ENCODE data around the gene DIAPH2. TPM values are rescaled to one million over a fixed set of nuclear protein-coding genes. Genes with fewer than 3 reads are reported as not detected.
A peak's percentile ranks its signal among the peaks of the same experiment; 100 is the strongest.

The DIAPH2 gene
- total RNA-seq, 1 experiment from 2014 or later, result 15.9 TPM

DNA sequence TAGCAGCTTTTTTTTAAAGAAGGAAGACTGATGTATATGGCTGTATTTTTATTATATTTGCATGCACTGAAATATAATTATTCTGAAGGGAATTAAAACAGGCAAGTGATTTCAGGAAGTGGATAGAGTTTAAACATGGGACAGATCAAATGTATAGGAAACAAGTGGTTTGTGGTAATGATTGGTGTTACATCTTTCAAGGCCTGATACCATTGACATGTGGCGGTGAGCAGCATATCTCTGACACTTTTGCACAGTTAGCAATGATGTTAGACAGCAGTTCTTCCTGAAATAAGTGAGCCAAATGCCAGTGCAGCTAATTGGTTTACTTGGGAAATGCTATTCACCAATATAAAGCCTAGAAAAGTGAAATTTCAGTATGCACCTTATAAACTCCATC, 471.2 kb downstream of the DIAPH2 start:
- Mint-ChIP-seq H3K36me3 (no peaks in the 10 kb centered on the region), H3K27me3 (ENCODE audit: low read depth) (no peaks in the 10 kb centered on the region), H3K27ac (no peak overlapping the region), H3K4me1 (peaks cover 19% of the 10 kb centered on the region), H3K4me3 (no peak overlapping the region), H3K9me3 (peaks cover 4% of the 10 kb centered on the region)
- TF ChIP-seq, protein P1, sequence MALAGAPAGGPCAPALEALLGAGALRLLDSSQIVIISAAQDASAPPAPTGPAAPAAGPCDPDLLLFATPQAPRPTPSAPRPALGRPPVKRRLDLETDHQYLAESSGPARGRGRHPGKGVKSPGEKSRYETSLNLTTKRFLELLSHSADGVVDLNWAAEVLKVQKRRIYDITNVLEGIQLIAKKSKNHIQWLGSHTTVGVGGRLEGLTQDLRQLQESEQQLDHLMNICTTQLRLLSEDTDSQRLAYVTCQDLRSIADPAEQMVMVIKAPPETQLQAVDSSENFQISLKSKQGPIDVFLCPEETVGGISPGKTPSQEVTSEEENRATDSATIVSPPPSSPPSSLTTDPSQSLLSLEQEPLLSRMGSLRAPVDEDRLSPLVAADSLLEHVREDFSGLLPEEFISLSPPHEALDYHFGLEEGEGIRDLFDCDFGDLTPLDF (CRISPR knock-in tag; IDR thresholded peaks at IDR 0.05), result no peak
- TF ChIP-seq, protein P2, sequence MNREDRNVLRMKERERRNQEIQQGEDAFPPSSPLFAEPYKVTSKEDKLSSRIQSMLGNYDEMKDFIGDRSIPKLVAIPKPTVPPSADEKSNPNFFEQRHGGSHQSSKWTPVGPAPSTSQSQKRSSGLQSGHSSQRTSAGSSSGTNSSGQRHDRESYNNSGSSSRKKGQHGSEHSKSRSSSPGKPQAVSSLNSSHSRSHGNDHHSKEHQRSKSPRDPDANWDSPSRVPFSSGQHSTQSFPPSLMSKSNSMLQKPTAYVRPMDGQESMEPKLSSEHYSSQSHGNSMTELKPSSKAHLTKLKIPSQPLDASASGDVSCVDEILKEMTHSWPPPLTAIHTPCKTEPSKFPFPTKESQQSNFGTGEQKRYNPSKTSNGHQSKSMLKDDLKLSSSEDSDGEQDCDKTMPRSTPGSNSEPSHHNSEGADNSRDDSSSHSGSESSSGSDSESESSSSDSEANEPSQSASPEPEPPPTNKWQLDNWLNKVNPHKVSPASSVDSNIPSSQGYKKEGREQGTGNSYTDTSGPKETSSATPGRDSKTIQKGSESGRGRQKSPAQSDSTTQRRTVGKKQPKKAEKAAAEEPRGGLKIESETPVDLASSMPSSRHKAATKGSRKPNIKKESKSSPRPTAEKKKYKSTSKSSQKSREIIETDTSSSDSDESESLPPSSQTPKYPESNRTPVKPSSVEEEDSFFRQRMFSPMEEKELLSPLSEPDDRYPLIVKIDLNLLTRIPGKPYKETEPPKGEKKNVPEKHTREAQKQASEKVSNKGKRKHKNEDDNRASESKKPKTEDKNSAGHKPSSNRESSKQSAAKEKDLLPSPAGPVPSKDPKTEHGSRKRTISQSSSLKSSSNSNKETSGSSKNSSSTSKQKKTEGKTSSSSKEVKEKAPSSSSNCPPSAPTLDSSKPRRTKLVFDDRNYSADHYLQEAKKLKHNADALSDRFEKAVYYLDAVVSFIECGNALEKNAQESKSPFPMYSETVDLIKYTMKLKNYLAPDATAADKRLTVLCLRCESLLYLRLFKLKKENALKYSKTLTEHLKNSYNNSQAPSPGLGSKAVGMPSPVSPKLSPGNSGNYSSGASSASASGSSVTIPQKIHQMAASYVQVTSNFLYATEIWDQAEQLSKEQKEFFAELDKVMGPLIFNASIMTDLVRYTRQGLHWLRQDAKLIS (CRISPR knock-in tag; IDR thresholded peaks at IDR 0.05; ENCODE audit: borderline replicate concordance), result no peak
- TF ChIP-seq FOXJ3 (CRISPR knock-in tag; IDR thresholded peaks at IDR 0.05; ENCODE audit: borderline replicate concordance), result no peak
- no peak for TF ChIP-seq CBFB (CRISPR knock-in tag; IDR thresholded peaks at IDR 0.05; ENCODE audit: low read depth)
- TF ChIP-seq MYBL2 (CRISPR knock-in tag; IDR thresholded peaks at IDR 0.05), result no peak
- no peak for TF ChIP-seq SMAD4 (CRISPR knock-in tag; IDR thresholded peaks at IDR 0.05)
- no peak for TF ChIP-seq ETV6 (CRISPR knock-in tag; IDR thresholded peaks at IDR 0.05)
- TF ChIP-seq SOX15 (CRISPR knock-in tag; IDR thresholded peaks at IDR 0.05), result no peak
- no peak for TF ChIP-seq PRRX2 (CRISPR knock-in tag; IDR thresholded peaks at IDR 0.05)
- TF ChIP-seq ZNF263 (CRISPR knock-in tag; IDR thresholded peaks at IDR 0.05; ENCODE audit: low read depth), result no peak
- DNase-seq (ENCODE audit: low spot score) (no peak), ATAC-seq (no peak)
- ChIA-PET CTCF (no interaction called here), POLR2A (no interaction called here)

DNA sequence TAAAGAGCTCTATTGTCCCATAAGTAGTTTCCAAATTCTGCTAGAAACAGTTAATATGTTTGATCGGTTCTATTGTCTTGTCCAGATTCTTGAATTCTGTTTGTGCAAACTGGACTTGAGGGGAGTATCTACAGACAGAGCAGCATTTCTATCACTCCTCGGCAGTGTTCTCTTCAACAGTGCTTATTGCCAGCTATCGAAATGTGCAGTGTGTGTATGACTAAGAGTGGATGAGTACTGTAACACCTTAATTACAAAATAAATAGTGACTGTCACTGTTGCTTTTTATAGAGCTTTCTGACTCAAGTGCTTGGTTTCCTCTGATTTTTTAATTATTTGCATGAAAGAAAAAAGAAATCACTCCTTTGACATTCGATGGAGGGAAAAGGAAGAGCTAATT, 473.6 kb downstream of the DIAPH2 start:
- POLR2A ChIA-PET, result no interaction called here
- no peak for ATAC-seq
- peak overlapping the region; percentile 72 for H3K27ac Mint-ChIP-seq
- TF ChIP-seq, protein P3, sequence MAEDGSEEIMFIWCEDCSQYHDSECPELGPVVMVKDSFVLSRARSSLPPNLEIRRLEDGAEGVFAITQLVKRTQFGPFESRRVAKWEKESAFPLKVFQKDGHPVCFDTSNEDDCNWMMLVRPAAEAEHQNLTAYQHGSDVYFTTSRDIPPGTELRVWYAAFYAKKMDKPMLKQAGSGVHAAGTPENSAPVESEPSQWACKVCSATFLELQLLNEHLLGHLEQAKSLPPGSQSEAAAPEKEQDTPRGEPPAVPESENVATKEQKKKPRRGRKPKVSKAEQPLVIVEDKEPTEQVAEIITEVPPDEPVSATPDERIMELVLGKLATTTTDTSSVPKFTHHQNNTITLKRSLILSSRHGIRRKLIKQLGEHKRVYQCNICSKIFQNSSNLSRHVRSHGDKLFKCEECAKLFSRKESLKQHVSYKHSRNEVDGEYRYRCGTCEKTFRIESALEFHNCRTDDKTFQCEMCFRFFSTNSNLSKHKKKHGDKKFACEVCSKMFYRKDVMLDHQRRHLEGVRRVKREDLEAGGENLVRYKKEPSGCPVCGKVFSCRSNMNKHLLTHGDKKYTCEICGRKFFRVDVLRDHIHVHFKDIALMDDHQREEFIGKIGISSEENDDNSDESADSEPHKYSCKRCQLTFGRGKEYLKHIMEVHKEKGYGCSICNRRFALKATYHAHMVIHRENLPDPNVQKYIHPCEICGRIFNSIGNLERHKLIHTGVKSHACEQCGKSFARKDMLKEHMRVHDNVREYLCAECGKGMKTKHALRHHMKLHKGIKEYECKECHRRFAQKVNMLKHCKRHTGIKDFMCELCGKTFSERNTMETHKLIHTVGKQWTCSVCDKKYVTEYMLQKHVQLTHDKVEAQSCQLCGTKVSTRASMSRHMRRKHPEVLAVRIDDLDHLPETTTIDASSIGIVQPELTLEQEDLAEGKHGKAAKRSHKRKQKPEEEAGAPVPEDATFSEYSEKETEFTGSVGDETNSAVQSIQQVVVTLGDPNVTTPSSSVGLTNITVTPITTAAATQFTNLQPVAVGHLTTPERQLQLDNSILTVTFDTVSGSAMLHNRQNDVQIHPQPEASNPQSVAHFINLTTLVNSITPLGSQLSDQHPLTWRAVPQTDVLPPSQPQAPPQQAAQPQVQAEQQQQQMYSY (CRISPR knock-in tag; IDR thresholded peaks at IDR 0.05), result no peak
- TF ChIP-seq ZNF416 (CRISPR knock-in tag; IDR thresholded peaks at IDR 0.05) (no peak), HMGA2 (CRISPR knock-in tag; IDR thresholded peaks at IDR 0.05) (no peak), ZNF263 (CRISPR knock-in tag; IDR thresholded peaks at IDR 0.05; ENCODE audit: low read depth) (no peak), ZNF396 (CRISPR knock-in tag; IDR thresholded peaks at IDR 0.05; ENCODE audit: borderline replicate concordance) (no peak), FOXK1 (CRISPR knock-in tag; IDR thresholded peaks at IDR 0.05) (no peak), ZNF219 (CRISPR knock-in tag; IDR thresholded peaks at IDR 0.05; ENCODE audit: borderline replicate concordance) (no peak)
- TF ChIP-seq, protein P4, sequence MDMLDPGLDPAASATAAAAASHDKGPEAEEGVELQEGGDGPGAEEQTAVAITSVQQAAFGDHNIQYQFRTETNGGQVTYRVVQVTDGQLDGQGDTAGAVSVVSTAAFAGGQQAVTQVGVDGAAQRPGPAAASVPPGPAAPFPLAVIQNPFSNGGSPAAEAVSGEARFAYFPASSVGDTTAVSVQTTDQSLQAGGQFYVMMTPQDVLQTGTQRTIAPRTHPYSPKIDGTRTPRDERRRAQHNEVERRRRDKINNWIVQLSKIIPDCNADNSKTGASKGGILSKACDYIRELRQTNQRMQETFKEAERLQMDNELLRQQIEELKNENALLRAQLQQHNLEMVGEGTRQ (CRISPR knock-in tag; IDR thresholded peaks at IDR 0.05), result no peak
- TF ChIP-seq, protein P5, sequence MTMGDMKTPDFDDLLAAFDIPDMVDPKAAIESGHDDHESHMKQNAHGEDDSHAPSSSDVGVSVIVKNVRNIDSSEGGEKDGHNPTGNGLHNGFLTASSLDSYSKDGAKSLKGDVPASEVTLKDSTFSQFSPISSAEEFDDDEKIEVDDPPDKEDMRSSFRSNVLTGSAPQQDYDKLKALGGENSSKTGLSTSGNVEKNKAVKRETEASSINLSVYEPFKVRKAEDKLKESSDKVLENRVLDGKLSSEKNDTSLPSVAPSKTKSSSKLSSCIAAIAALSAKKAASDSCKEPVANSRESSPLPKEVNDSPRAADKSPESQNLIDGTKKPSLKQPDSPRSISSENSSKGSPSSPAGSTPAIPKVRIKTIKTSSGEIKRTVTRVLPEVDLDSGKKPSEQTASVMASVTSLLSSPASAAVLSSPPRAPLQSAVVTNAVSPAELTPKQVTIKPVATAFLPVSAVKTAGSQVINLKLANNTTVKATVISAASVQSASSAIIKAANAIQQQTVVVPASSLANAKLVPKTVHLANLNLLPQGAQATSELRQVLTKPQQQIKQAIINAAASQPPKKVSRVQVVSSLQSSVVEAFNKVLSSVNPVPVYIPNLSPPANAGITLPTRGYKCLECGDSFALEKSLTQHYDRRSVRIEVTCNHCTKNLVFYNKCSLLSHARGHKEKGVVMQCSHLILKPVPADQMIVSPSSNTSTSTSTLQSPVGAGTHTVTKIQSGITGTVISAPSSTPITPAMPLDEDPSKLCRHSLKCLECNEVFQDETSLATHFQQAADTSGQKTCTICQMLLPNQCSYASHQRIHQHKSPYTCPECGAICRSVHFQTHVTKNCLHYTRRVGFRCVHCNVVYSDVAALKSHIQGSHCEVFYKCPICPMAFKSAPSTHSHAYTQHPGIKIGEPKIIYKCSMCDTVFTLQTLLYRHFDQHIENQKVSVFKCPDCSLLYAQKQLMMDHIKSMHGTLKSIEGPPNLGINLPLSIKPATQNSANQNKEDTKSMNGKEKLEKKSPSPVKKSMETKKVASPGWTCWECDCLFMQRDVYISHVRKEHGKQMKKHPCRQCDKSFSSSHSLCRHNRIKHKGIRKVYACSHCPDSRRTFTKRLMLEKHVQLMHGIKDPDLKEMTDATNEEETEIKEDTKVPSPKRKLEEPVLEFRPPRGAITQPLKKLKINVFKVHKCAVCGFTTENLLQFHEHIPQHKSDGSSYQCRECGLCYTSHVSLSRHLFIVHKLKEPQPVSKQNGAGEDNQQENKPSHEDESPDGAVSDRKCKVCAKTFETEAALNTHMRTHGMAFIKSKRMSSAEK (CRISPR knock-in tag; IDR thresholded peaks at IDR 0.05; ENCODE audit: borderline replicate concordance), result no peak
- TF ChIP-seq, protein P1 (CRISPR knock-in tag; IDR thresholded peaks at IDR 0.05), result no peak

More for the DNA sequence above, 473.6 kb downstream of the DIAPH2 start:
- no peaks in the 10 kb centered on the region for H3K9me3 Mint-ChIP-seq
- no peaks in the 10 kb centered on the region for H3K27me3 Mint-ChIP-seq (ENCODE audit: low read depth)
- CTCF ChIA-PET, result no interaction called here
- no peak for DNase-seq (ENCODE audit: low spot score)
- H3K36me3 Mint-ChIP-seq, result no peaks in the 10 kb centered on the region
- peaks cover 24% of the 10 kb centered on the region for H3K4me1 Mint-ChIP-seq
- H3K4me3 Mint-ChIP-seq, result peak overlapping the region; percentile 29
